Right lobe of liver (tissue), 4 donors: Measurements from ENCODE around the gene OXCT1.

Experiments
- POLR2A ChIP-seq: fragments of 450-650 bp; IDR thresholded peaks from one replicate; pipeline ENCODE4 v1.6.1; 2017; ENCODE audit warnings: antibody characterized with exemption, mild to moderate bottlenecking
- TF ChIP-seq, protein P1 (sequence below), 4 donors: fragments of 200-600 bp in 3 of 4; fragments of 450-650 bp in 1 of 4; IDR thresholded peaks; one replicate each; pipeline versions ENCODE4 v1.5.1 to v1.8.0; 2016 to 2022; ENCODE audit warnings: antibody characterized with exemption in 4 of 4, mild to moderate bottlenecking in 2 of 4
- donor health status: DM: no; HTN: no; CAD: no.
- donor health status: DM: no; HTN: no; CAD: no.
- donor health status: DM: no; HTN: yes; CAD: no.

DNA sequence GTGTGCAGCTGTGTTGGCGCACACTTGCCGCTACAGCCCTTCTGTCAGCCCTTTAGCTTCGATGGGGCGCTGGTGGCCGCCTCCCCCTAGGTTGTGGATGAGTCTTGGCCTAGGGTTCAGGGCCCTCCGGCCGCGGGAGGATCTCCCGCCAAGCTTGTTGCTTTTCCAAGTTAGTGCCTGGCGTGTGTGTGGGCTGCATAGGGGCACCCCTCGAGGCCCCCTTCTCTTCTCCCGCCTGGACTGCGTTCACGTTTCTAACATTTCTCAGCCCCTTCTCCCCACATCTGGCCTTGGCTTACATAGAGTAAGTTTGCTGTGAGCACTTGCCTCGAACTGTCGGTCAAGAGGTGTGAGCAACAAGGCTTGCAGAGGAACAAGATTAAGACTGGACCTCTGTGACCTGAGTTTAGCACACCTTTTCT is 413 bp upstream of the OXCT1 start:
- TF ChIP-seq, protein P1, sequence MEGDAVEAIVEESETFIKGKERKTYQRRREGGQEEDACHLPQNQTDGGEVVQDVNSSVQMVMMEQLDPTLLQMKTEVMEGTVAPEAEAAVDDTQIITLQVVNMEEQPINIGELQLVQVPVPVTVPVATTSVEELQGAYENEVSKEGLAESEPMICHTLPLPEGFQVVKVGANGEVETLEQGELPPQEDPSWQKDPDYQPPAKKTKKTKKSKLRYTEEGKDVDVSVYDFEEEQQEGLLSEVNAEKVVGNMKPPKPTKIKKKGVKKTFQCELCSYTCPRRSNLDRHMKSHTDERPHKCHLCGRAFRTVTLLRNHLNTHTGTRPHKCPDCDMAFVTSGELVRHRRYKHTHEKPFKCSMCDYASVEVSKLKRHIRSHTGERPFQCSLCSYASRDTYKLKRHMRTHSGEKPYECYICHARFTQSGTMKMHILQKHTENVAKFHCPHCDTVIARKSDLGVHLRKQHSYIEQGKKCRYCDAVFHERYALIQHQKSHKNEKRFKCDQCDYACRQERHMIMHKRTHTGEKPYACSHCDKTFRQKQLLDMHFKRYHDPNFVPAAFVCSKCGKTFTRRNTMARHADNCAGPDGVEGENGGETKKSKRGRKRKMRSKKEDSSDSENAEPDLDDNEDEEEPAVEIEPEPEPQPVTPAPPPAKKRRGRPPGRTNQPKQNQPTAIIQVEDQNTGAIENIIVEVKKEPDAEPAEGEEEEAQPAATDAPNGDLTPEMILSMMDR (IDR thresholded peaks at IDR 0.05): no peak
- TF ChIP-seq POLR2A: no peak
